Breast epithelium (tissue), 4 donors: ENCODE data around the gene ZHX3. TPM values are rescaled to one million over a fixed set of nuclear protein-coding genes. Genes with fewer than 3 reads are reported as not detected.

Experiments used
- DNase-seq, 2 donors: peaks; one replicate each; pipeline ENCODE4 v3.0.0-alpha.2; 2019; ENCODE audit warnings: low spot score in 2 of 2
- H3K27ac ChIP-seq, 2 donors: fragments of 200-600 bp; sonication (generic) in 1 of 2; one replicate each; pipeline ENCODE4 v1.5.1; 2016 to 2019; ENCODE audit warnings: mild to moderate bottlenecking in 1 of 2
- H3K27me3 ChIP-seq, 2 donors: fragments of 200-600 bp; sonication (generic) in 1 of 2; one replicate each; pipeline versions ENCODE4 v1.5.1 to v1.6.0; 2017 to 2019; ENCODE audit warnings: control low read depth in 1 of 2, mild to moderate bottlenecking in 1 of 2
- H3K36me3 ChIP-seq: fragments of 200-600 bp; one replicate; pipeline ENCODE4 v1.5.1; 2019
- H3K4me1 ChIP-seq, 2 donors: fragments of 200-600 bp; sonication (generic); one replicate each; pipeline ENCODE4 v1.5.1; 2016 to 2019; ENCODE audit warnings: control low read depth in 1 of 2
- H3K4me3 ChIP-seq, 3 donors: fragments of 200-600 bp; sonication (generic); 1 replicate in 2 of 3; 2 replicates in 1 of 3; pipeline ENCODE4 v1.5.1; 2016 to 2019; ENCODE audit warnings: mild to moderate bottlenecking in 3 of 3, moderate library complexity in 2 of 3
- H3K9me3 ChIP-seq, 2 donors: fragments of 200-600 bp; sonication (generic) in 1 of 2; one replicate each; pipeline ENCODE4 v1.5.1; 2016 to 2019; ENCODE audit warnings: control low read depth in 1 of 2
- CTCF ChIP-seq, 3 donors: fragments of 450-650 bp; IDR thresholded peaks; one replicate each; pipeline ENCODE4 v1.5.1; 2016 to 2017; ENCODE audit warnings: antibody characterized with exemption in 3 of 3, mild to moderate bottlenecking in 3 of 3, moderate library complexity in 3 of 3
- POLR2A ChIP-seq: fragments of 450-650 bp; IDR thresholded peaks from one replicate; pipeline ENCODE4 v1.6.1; 2016; ENCODE audit warnings: antibody characterized with exemption, mild to moderate bottlenecking, moderate library complexity
- POLR2AphosphoS5 ChIP-seq, 3 donors: sonication (generic); formaldehyde crosslinking; IDR thresholded peaks; one replicate each; pipeline ENCODE4 v1.6.1; 2017; ENCODE audit warnings: antibody characterized with exemption in 3 of 3
- intact Hi-C: fragments of 100-400 bp; cut with DNase I; formaldehyde crosslinking; loops from one replicate; pipeline ENCODE4 v1.15.1; 2023; ENCODE audit warnings: low total_unique reads
- total RNA-seq, 3 donors: library from RNA; depleted of rRNA; stranded (reverse); fragments of >200 nt; gene quantifications; one replicate each; pipeline ENCODE4 v1.1.0, GENCODE V29; 2016

The ZHX3 gene
- total RNA-seq = 10 to 100 TPM; 34.4 to 35.7 (median 34.6) TPM

GRCh38 chr20:41317546-41318270 is at the start of gene ZHX3:
TSS of gene ZHX3 (minus strand) at chr20:41317731. CDS start at chr20:41204916, 112,815 bp downstream.
- DNase-seq = peak; percentile 91 to 93
- Histone ChIP-seq H3K36me3 (no peaks in the 10 kb centered on the region), H3K27ac (peak within 1 kb of the TSS; percentile 77 to 95), H3K4me3 (peak within 1 kb of the TSS; percentile 81 to 97 (median 84)), H3K27me3 (no peaks in the 10 kb centered on the region), H3K9me3 (no peaks in the 10 kb centered on the region), H3K4me1 (no peaks in the 10 kb centered on the region)
- intact Hi-C loops = no loop called here
- TF ChIP-seq POLR2AphosphoS5 (IDR thresholded peaks at IDR 0.05) (peak; percentile 50 to 66 (median 66)), POLR2A (no peak), CTCF (IDR thresholded peaks at IDR 0.05) (no peak)

GRCh38 chr20:41367393-41367695 is 49.8 kb upstream of the ZHX3 start:
- Histone ChIP-seq H3K4me1 (no peaks in the 10 kb centered on the region), H3K27me3 (peaks cover 3 to 22% of the 10 kb centered on the region in 2 donors), H3K4me3 (no peak overlapping the region), H3K27ac (no peak overlapping the region), H3K36me3 (no peaks in the 10 kb centered on the region), H3K9me3 (peaks cover 4 to 7% of the 10 kb centered on the region in 2 donors)
- TF ChIP-seq CTCF (IDR thresholded peaks at IDR 0.05) = no peak
- TF ChIP-seq POLR2A = no peak
- TF ChIP-seq POLR2AphosphoS5 (IDR thresholded peaks at IDR 0.05) = no peak
- intact Hi-C loops = no loop called here
- no peak for DNase-seq

- no peak for TF ChIP-seq CTCF (IDR thresholded peaks at IDR 0.05)
- TF ChIP-seq POLR2AphosphoS5 (IDR thresholded peaks at IDR 0.05) = no peak
- TF ChIP-seq POLR2A = no peak
- no peak for DNase-seq
- Histone ChIP-seq H3K27me3 (peaks cover 3 to 22% of the 10 kb centered on the region in 2 donors), H3K27ac (no peak within 1 kb of the TSS), H3K4me1 (no peaks in the 10 kb centered on the region), H3K9me3 (peaks cover 4 to 7% of the 10 kb centered on the region in 2 donors), H3K4me3 (peak within 1 kb of the TSS; percentile 21 to 74 (median 53)), H3K36me3 (no peaks in the 10 kb centered on the region)
- intact Hi-C loops = no loop called here
These were observed 49.2 kb upstream of the ZHX3 start, which contains the start of gene EMILIN3 for GRCh38 chr20:41366546-41367392. TSS of gene EMILIN3 (minus strand) at chr20:41366818. CDS start at chr20:41366634, 184 bp downstream.

- Histone ChIP-seq H3K36me3 (no peaks in the 10 kb centered on the region), H3K4me3 (peak overlapping the region; percentile 21 to 74 (median 53)), H3K4me1 (no peaks in the 10 kb centered on the region), H3K9me3 (peaks cover 0 to 3% of the 10 kb centered on the region in 2 donors), H3K27ac (no peak overlapping the region), H3K27me3 (peaks cover 3 to 22% of the 10 kb centered on the region in 2 donors)
- no peak for TF ChIP-seq CTCF (IDR thresholded peaks at IDR 0.05)
- TF ChIP-seq POLR2A = no peak
- TF ChIP-seq POLR2AphosphoS5 (IDR thresholded peaks at IDR 0.05) = no peak
- no peak for DNase-seq
- intact Hi-C loops = no loop called here
These were observed 48.4 kb upstream of the ZHX3 start for GRCh38 chr20:41365777-41366545.
